OCI-LY1 (cell line): ENCODE data around the gene TNS1.

Experiments
- H2AFZ ChIP-seq: fragments of 200-600 bp; sonication (generic), shearing (Covaris generic); 2 replicates; pipeline ENCODE4 v1.6.0; 2014; ENCODE audit warnings: antibody characterized with exemption, mild to moderate bottlenecking, low read length
- H3F3A ChIP-seq: fragments of 200-600 bp; sonication (generic), shearing (Covaris generic); 2 replicates; pipeline ENCODE4 v1.6.0; 2014; ENCODE audit warnings: mild to moderate bottlenecking, antibody characterized with exemption, low read length, moderate library complexity; ENCODE audit not compliant: insufficient read depth
- H3K27ac ChIP-seq: fragments of 200-600 bp; sonication (generic); 2 replicates; pipeline ENCODE4 v1.5.1; 2014; ENCODE audit warnings: low read length, mixed run types, mild to moderate bottlenecking, low read depth; ENCODE audit not compliant: poor library complexity, severe bottlenecking
- H3K27me3 ChIP-seq: fragments of 200-600 bp; sonication (generic); 2 replicates; pipeline ENCODE4 v1.6.0; 2014; ENCODE audit warnings: antibody characterized with exemption, mild to moderate bottlenecking, low read length, moderate library complexity; ENCODE audit not compliant: insufficient read depth
- H3K36me3 ChIP-seq: fragments of 200-600 bp; sonication (generic); 2 replicates; pipeline ENCODE4 v1.6.1; 2014; ENCODE audit warnings: mild to moderate bottlenecking, antibody characterized with exemption, low read length, moderate library complexity, mixed read lengths; ENCODE audit not compliant: insufficient read depth
- H3K4me1 ChIP-seq: fragments of 200-600 bp; sonication (generic); 2 replicates; pipeline ENCODE4 v1.5.1; 2014; ENCODE audit warnings: mild to moderate bottlenecking, low read length, moderate library complexity; ENCODE audit not compliant: insufficient read depth, severe bottlenecking
- H3K4me2 ChIP-seq: fragments of 200-600 bp; sonication (generic), shearing (Covaris generic); 2 replicates; pipeline ENCODE4 v1.6.1; 2014; ENCODE audit warnings: low read length
- H3K4me3 ChIP-seq: fragments of 200-600 bp; sonication (generic); 2 replicates; pipeline ENCODE4 v1.5.1; 2014; ENCODE audit warnings: low read length, low read depth, mild to moderate bottlenecking, mixed read lengths; ENCODE audit not compliant: poor library complexity, severe bottlenecking
- H3K79me2 ChIP-seq: fragments of 200-600 bp; shearing (Covaris generic); 2 replicates; pipeline ENCODE4 v1.6.1; 2016; ENCODE audit warnings: mixed run types, low read length, mixed read lengths; ENCODE audit not compliant: insufficient read depth
- H3K9ac ChIP-seq: fragments of 200-600 bp; sonication (generic), shearing (Covaris generic); 2 replicates; pipeline ENCODE4 v1.6.1; 2014; ENCODE audit warnings: mild to moderate bottlenecking, low read length, mixed read lengths
- H3K9me2 ChIP-seq: fragments of 200-600 bp; sonication (generic), shearing (Covaris generic); 2 replicates; pipeline ENCODE4 v1.6.1; 2014; ENCODE audit warnings: low read depth, mild to moderate bottlenecking, low read length, mixed read lengths
- H3K9me3 ChIP-seq: fragments of 200-600 bp; shearing (Covaris generic); 2 replicates; pipeline ENCODE4 v1.6.1; 2014; ENCODE audit warnings: low read length, mixed read lengths
- H4K20me1 ChIP-seq: fragments of 200-600 bp; sonication (generic), shearing (Covaris generic); 2 replicates; pipeline ENCODE4 v1.6.0; 2016; ENCODE audit warnings: mild to moderate bottlenecking, low read length; ENCODE audit not compliant: insufficient read depth
- EZH2 ChIP-seq: fragments of 200-600 bp; sonication (generic), shearing (Covaris generic); IDR thresholded peaks from 2 replicates; pipeline ENCODE4 v1.8.0; 2017; ENCODE audit warnings: borderline replicate concordance, mixed run types, mild to moderate bottlenecking, antibody characterized with exemption, low read length, moderate library complexity, mixed read lengths
- TF ChIP-seq, protein P1 (sequence below): fragments of 200-600 bp; sonication (generic), shearing (Covaris generic); IDR thresholded peaks from 2 replicates; pipeline ENCODE4 v1.5.1; 2017; ENCODE audit warnings: mild to moderate bottlenecking, antibody characterized with exemption, low read length, moderate library complexity, mixed read lengths

TNS1 gene

DNA sequence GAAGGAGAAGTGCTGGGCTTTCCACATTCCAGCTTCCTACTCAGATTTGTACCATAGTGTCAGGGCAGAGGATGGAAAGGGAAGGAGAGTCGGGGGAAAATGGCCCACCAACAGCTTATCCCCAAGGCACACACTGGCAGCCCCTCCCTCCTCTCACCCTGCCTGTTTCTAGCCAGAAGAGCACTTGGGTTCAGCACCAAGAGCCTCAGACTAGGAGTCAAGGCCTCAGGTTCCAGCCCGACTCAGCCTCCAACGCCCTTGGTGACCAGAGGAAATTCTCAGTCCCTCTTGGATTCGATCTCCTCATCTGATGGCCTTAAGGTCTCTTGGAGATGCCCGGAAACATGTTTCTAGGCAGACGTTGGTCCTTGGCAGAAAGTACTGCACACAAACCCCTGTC lies 53.9 kb downstream of the TNS1 start:
- H3K27ac ChIP-seq, result no peak overlapping the region
- H2AFZ ChIP-seq, result no peak overlapping the region
- no peaks in the 10 kb centered on the region for H3K9me3 ChIP-seq
- H3K4me3 ChIP-seq, result no peak overlapping the region
- no peaks in the 10 kb centered on the region for H3K9me2 ChIP-seq
- H4K20me1 ChIP-seq, result no peaks in the 10 kb centered on the region
- H3K79me2 ChIP-seq, result no peaks in the 10 kb centered on the region
- no peak overlapping the region for H3K9ac ChIP-seq
- no peak overlapping the region for H3K4me2 ChIP-seq
- H3K36me3 ChIP-seq, result no peaks in the 10 kb centered on the region
- no peak for TF ChIP-seq EZH2
- TF ChIP-seq, protein P1, sequence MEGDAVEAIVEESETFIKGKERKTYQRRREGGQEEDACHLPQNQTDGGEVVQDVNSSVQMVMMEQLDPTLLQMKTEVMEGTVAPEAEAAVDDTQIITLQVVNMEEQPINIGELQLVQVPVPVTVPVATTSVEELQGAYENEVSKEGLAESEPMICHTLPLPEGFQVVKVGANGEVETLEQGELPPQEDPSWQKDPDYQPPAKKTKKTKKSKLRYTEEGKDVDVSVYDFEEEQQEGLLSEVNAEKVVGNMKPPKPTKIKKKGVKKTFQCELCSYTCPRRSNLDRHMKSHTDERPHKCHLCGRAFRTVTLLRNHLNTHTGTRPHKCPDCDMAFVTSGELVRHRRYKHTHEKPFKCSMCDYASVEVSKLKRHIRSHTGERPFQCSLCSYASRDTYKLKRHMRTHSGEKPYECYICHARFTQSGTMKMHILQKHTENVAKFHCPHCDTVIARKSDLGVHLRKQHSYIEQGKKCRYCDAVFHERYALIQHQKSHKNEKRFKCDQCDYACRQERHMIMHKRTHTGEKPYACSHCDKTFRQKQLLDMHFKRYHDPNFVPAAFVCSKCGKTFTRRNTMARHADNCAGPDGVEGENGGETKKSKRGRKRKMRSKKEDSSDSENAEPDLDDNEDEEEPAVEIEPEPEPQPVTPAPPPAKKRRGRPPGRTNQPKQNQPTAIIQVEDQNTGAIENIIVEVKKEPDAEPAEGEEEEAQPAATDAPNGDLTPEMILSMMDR, result no peak
- H3K4me1 ChIP-seq, result no peaks in the 10 kb centered on the region
- H3K27me3 ChIP-seq, result 0 out of 2 replicates have a peak, but pooled peaks cover 5% of the 10 kb centered on the region
- H3F3A ChIP-seq, result no peaks in the 10 kb centered on the region

DNA sequence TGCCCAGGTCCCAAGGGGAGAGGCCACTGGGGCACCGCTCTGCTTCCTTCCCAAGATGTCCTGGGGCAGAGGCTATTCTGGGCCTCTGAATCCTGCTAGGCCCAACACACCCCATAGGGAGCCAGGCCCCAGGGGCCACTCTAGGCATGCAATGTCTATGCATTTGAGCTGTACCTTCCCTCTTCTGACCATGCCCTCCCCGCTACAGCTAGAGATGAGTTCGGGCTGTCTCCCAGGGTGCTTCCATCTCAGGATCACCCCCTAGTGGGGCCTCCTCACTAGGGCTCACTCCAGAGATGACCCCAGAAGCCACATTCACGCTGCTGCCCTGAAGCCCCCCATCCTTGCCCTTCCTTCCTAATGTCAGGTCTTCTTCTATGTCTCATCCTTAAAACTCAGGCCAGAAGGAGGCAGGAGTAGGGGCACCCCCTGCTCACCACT lies 54.4 kb downstream of the TNS1 start:
- Histone ChIP-seq H3K9ac (no peak overlapping the region), H4K20me1 (no peaks in the 10 kb centered on the region), H3K36me3 (no peaks in the 10 kb centered on the region), H3K4me1 (no peaks in the 10 kb centered on the region), H3K4me3 (no peak overlapping the region), H3K79me2 (no peaks in the 10 kb centered on the region), H3K27ac (no peak overlapping the region), H3K9me2 (no peaks in the 10 kb centered on the region), H3K9me3 (no peaks in the 10 kb centered on the region), H3K27me3 (0 out of 2 replicates have a peak, but pooled peaks cover 5% of the 10 kb centered on the region), H3K4me2 (no peak overlapping the region), H2AFZ (no peak overlapping the region), H3F3A (no peaks in the 10 kb centered on the region)
- TF ChIP-seq, protein P1, result no peak
- no peak for TF ChIP-seq EZH2

DNA sequence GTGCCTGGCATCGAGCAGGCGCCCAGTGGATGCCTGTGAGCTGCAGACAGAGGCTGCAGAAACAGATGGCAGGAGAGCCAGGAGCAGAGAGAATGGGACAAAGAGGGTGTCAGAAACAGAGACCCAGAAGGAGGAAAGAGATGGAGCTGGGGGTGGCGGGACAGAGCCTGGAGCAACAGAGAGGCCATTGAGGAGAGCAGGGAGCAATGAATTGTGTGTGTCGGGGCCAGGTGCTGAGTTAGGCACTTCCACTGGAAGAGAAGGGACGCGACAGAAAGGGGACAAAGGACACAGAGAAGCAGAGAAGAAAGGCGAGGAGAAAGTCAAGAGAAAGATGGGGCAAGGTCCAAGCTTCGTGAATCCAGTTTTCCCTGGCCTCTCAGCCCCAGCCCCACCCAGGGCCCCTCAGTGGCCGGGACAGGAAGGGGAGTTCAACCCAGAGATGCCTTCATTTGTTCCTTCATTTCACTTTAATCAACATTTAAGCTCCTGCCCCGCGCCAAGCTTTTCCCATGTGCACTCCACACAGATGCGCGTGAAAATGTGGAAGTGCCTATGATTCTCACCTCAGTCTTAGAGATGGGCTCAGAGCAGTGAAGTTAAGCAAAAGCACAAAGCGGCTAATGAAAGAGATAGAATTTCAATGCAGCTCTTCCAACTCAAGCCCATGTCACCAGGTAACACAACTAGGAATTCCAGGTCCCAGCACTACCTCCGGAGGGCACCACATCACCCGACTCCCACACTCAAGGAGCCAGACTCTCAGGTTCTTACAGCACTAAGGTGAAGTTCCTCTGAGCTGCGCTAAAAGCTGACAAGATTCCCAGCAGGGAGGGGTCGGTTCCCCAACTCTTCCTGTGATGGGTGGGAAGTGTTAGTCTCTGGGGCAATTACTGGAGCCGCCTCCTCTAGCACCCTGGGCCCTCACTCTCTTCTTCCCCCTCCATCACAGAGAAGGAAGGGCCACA lies 55.1 kb downstream of the TNS1 start:
- Histone ChIP-seq H3K79me2 (no peaks in the 10 kb centered on the region), H3K9ac (no peak overlapping the region), H3K4me2 (no peak overlapping the region), H3K4me1 (no peaks in the 10 kb centered on the region), H3K9me3 (no peaks in the 10 kb centered on the region), H3K36me3 (no peaks in the 10 kb centered on the region), H4K20me1 (no peaks in the 10 kb centered on the region), H3K27ac (no peak overlapping the region), H2AFZ (no peak overlapping the region), H3F3A (no peaks in the 10 kb centered on the region), H3K4me3 (no peak overlapping the region), H3K27me3 (0 out of 2 replicates have a peak, but pooled peaks cover 5% of the 10 kb centered on the region), H3K9me2 (no peaks in the 10 kb centered on the region)
- TF ChIP-seq, protein P1, result no peak
- TF ChIP-seq EZH2, result no peak
